ENCODE data around the gene EGFL8. TPM values are rescaled to one million over a fixed set of nuclear protein-coding genes. Genes with fewer than 3 reads are reported as not detected.

Gene EGFL8
- total and polyA plus RNA-seq, 2 of the 8 experiments (the other 6 are each of a cell fraction or from before 2014, with no cell fraction given): 5.0 to 9.2 TPM

DNA sequence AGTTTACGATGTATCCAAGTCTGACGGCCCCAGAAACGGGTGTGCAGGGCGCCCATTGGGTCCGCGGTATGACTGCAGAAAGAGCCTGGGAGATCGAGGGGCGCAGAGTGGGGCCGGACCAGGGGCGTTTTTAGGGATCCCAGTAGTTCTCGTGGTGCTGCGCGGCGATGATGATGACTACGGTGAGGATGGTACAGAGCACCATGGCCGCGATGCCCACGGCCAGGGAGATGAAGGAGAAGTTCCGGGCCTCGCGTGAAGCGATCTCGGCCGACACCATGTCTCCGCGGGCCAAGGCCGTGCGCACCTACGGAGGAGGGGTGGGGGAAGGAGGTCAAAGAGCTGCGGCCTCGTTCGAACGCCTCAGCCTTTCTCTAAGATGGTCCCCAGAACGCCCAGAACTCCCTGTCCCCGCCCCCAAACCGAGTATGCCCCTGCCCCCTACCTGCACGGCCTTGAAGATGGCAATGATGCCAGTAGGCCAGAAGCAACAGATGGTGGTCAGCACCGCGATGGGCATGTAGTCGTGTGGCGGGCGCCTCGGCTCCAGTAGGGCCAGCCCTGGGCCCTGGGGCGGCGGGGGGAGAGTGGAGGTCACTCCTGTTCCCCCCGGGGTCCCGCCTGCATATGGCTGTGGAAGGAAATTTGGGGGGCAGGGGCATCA, 15.2 kb upstream of the EGFL8 start (continued):
- no peak for TF ChIP-seq BCL11A (IDR thresholded peaks at IDR 0.05; ENCODE audit: low read depth in 2 of 2, low read length in 2 of 2)
- TF ChIP-seq SP2 (IDR thresholded peaks at IDR 0.05; ENCODE audit: low read length): no peak
- TF ChIP-seq GABPA (IDR thresholded peaks at IDR 0.05; ENCODE audit: borderline replicate concordance, insufficient read depth, low read length): no peak
- no peak for TF ChIP-seq RXRA (IDR thresholded peaks at IDR 0.05; ENCODE audit: insufficient read depth, low read depth, low read length)
- TF ChIP-seq CTBP2 (IDR thresholded peaks at IDR 0.05; ENCODE audit: borderline replicate concordance, insufficient read depth, insufficient read length, low read length): no peak
- no peak for TF ChIP-seq FOSL1 (IDR thresholded peaks at IDR 0.05; ENCODE audit: insufficient read depth, low read depth, low read length)
- TF ChIP-seq TCF12 (IDR thresholded peaks at IDR 0.05; ENCODE audit: low read depth, low read length): no peak
- TF ChIP-seq MAFK (IDR thresholded peaks at IDR 0.05; ENCODE audit: low read depth, low read length): no peak
- TF ChIP-seq CEBPB (IDR thresholded peaks at IDR 0.05; ENCODE audit: low read depth, low read length): no peak
- no peak for TF ChIP-seq SRF (IDR thresholded peaks at IDR 0.05; ENCODE audit: low read depth, low read length)
- no peak for TF ChIP-seq NRF1 (IDR thresholded peaks at IDR 0.05; ENCODE audit: low read depth, low read length)
- TF ChIP-seq SIX5 (IDR thresholded peaks at IDR 0.05; ENCODE audit: low read depth, low read length): no peak
- TF ChIP-seq BRCA1 (IDR thresholded peaks at IDR 0.05; ENCODE audit: low read depth, low read length): no peak
- TF ChIP-seq KDM4A (IDR thresholded peaks at IDR 0.05; ENCODE audit: low read depth, low read length, severe bottlenecking): peak; percentile 31
- TF ChIP-seq YY1 (IDR thresholded peaks at IDR 0.05; ENCODE audit: low read depth, low read length): 0 out of 2 replicates have a peak, but pooled peaks have one; percentile 6
- no peak for TF ChIP-seq HDAC2 (IDR thresholded peaks at IDR 0.05; ENCODE audit: borderline replicate concordance in 1 of 2, low read depth in 2 of 2, low read length in 2 of 2)
- no peak for TF ChIP-seq CBX8 (IDR thresholded peaks at IDR 0.05; ENCODE audit: borderline replicate concordance, low read depth, low read length)
- no peak for TF ChIP-seq EP300 (IDR thresholded peaks at IDR 0.05; ENCODE audit: borderline replicate concordance in 1 of 2, low read depth in 2 of 2, low read length in 2 of 2)
- TF ChIP-seq SP1 (IDR thresholded peaks at IDR 0.05; ENCODE audit: low read depth, low read length): no peak
- no peak for TF ChIP-seq CREB1 (IDR thresholded peaks at IDR 0.05)
- no peak for TF ChIP-seq KDM5A (IDR thresholded peaks at IDR 0.05; ENCODE audit: low read length)
- TF ChIP-seq SIRT6 (IDR thresholded peaks at IDR 0.05; ENCODE audit: low read length): no peak
- TF ChIP-seq, protein P1, sequence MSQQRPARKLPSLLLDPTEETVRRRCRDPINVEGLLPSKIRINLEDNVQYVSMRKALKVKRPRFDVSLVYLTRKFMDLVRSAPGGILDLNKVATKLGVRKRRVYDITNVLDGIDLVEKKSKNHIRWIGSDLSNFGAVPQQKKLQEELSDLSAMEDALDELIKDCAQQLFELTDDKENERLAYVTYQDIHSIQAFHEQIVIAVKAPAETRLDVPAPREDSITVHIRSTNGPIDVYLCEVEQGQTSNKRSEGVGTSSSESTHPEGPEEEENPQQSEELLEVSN (IDR thresholded peaks at IDR 0.05): no peak
- 0 out of 2 replicates have a peak, but pooled peaks have one; percentile 31 for TF ChIP-seq POLR2AphosphoS5 (IDR thresholded peaks at IDR 0.05; ENCODE audit: low read depth, low read length)

Measured in H1 (cell line).